ENCODE results near the gene WNT9B. TPM values are rescaled to one million over a fixed set of nuclear protein-coding genes. Genes with fewer than 3 reads are reported as not detected.
A peak's percentile ranks its signal among the peaks of the same experiment; 100 is the strongest.

The WNT9B gene
- total RNA-seq, 4 donors from 2014 or later, result 0.42 to 0.66 (median 0.65) TPM; not detected in 1

DNA sequence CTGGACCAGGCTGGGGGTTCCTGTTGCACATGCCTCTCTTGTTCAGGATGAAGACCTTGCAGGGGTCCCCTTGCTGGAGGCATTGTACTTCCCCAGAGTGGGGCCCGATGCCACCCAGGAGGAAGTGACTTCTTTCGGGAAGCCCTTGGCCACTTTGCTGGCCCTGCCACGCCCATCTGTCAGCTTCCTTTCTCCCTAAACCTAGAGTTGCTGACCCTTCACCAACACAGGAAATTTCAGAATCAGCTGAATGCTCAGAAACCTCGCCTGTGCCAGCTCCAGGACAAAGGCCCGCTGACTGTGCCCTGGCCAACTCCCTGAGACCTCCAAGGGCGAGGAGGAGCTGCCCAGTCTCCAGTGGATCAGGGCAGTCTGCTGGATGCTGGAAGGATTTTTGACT, 26.7 kb downstream of the WNT9B start:
- Histone ChIP-seq H3K4me1 (peaks cover 0 to 18% (median 9%) of the 10 kb centered on the region in 4 donors), H3K27ac (replicated peaks in 1 of 4) (peak overlapping the region in 3 of 4 donors; percentile 27 to 37 (median 30)), H3K36me3 (no peaks in the 10 kb centered on the region), H3K9me3 (no peaks in the 10 kb centered on the region), H3K27me3 (peaks cover 0 to 8% (median 0%) of the 10 kb centered on the region in 4 donors), H3K4me3 (no peak overlapping the region)
- intact Hi-C loops (cut with DNase I), result no loop called here
- no peak for DNase-seq (ENCODE audit: extremely low spot score)
- WGBS, result no CpG with 5 or more reads among the region's 6 CpGs
- TF ChIP-seq EP300 (IDR thresholded peaks at IDR 0.05), result no peak
- peak in 1 of 2 donors; percentile 31 for TF ChIP-seq POLR2AphosphoS5 (IDR thresholded peaks at IDR 0.05)

DNA sequence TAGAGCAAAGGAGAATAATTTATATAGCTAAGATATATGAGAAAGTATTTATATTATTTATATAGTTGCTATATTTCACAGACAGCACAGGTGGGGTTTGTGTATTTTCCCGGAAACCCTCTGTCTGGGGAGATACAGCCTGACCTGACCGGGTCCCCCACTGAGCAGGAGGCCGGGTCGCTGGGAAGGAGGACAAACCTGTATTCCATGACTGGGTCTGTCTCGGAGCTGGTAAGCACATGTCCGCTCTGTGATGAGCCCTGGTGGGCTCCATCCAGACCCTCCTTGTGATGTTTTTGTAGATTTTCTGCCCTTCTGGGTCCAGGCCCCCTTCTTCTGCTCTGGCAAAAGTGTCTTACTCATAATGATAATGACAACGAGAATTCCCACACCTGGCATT, 27.7 kb downstream of the WNT9B start:
- Histone ChIP-seq H3K36me3 (no peaks in the 10 kb centered on the region), H3K27me3 (peaks cover 0 to 17% (median 0%) of the 10 kb centered on the region in 4 donors), H3K4me1 (peaks cover 0 to 18% (median 9%) of the 10 kb centered on the region in 4 donors), H3K27ac (replicated peaks in 1 of 4) (peak overlapping the region in 1 of 4 donors; percentile 27), H3K9me3 (no peaks in the 10 kb centered on the region), H3K4me3 (no peak overlapping the region)
- intact Hi-C loops (cut with DNase I), result no loop called here
- DNase-seq (ENCODE audit: extremely low spot score), result no peak
- WGBS, result 75% methylated on average over 6 of the region's 7 CpGs
- TF ChIP-seq POLR2A (IDR thresholded peaks at IDR 0.05; ENCODE audit: low read depth), result no peak
- TF ChIP-seq POLR2AphosphoS5 (IDR thresholded peaks at IDR 0.05), result no peak
- TF ChIP-seq, protein P1, sequence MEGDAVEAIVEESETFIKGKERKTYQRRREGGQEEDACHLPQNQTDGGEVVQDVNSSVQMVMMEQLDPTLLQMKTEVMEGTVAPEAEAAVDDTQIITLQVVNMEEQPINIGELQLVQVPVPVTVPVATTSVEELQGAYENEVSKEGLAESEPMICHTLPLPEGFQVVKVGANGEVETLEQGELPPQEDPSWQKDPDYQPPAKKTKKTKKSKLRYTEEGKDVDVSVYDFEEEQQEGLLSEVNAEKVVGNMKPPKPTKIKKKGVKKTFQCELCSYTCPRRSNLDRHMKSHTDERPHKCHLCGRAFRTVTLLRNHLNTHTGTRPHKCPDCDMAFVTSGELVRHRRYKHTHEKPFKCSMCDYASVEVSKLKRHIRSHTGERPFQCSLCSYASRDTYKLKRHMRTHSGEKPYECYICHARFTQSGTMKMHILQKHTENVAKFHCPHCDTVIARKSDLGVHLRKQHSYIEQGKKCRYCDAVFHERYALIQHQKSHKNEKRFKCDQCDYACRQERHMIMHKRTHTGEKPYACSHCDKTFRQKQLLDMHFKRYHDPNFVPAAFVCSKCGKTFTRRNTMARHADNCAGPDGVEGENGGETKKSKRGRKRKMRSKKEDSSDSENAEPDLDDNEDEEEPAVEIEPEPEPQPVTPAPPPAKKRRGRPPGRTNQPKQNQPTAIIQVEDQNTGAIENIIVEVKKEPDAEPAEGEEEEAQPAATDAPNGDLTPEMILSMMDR (IDR thresholded peaks at IDR 0.05), result no peak
- TF ChIP-seq EP300 (IDR thresholded peaks at IDR 0.05), result no peak

DNA sequence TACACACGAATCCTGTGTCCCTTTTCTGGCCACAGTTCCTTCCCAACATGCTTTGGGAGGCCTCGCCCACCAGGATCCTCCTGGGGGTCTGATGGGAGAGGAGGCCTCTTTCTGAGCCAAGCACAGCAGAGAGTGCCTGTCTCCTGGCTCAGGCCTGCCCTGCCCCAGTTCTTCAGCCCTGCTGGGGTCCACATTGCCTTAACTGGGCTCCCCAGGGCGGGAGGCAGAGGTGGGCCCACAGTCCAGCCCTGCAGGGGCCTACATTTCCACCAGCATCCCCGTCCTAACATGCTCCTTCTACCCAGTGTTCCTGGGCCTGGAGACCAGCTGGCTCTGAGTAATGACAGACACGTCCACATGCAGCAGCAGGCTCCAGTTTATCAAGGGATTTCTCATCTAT, 29.6 kb downstream of the WNT9B start:
- peaks cover 0 to 18% (median 9%) of the 10 kb centered on the region in 4 donors for H3K4me1 ChIP-seq
- H3K9me3 ChIP-seq, result no peaks in the 10 kb centered on the region
- WGBS, result 61% methylated on average over 4 of the region's 5 CpGs
- TF ChIP-seq EP300 (IDR thresholded peaks at IDR 0.05) (no peak), POLR2AphosphoS5 (IDR thresholded peaks at IDR 0.05) (no peak), POLR2A (IDR thresholded peaks at IDR 0.05; ENCODE audit: low read depth) (no peak)
- TF ChIP-seq, protein P1 (IDR thresholded peaks at IDR 0.05), result no peak
- no peaks in the 10 kb centered on the region for H3K36me3 ChIP-seq
- H3K27ac ChIP-seq (replicated peaks in 1 of 4), result no peak overlapping the region
- peaks cover 0 to 36% (median 0%) of the 10 kb centered on the region in 4 donors for H3K27me3 ChIP-seq
- DNase-seq (ENCODE audit: extremely low spot score), result no peak
- no peak overlapping the region for H3K4me3 ChIP-seq
- intact Hi-C loops (cut with DNase I), result no loop called here

- Histone ChIP-seq H3K4me1 (peaks cover 0 to 9% (median 7%) of the 10 kb centered on the region in 4 donors), H3K9me3 (no peaks in the 10 kb centered on the region), H3K27ac (replicated peaks in 1 of 4) (no peak overlapping the region), H3K36me3 (no peaks in the 10 kb centered on the region), H3K27me3 (peaks cover 0 to 37% (median 0%) of the 10 kb centered on the region in 4 donors), H3K4me3 (no peak overlapping the region)
- WGBS, result 84% methylated on average over 8 of the region's 8 CpGs
- TF ChIP-seq EP300 (IDR thresholded peaks at IDR 0.05) (no peak), POLR2AphosphoS5 (IDR thresholded peaks at IDR 0.05) (no peak), POLR2A (IDR thresholded peaks at IDR 0.05; ENCODE audit: low read depth) (no peak)
- TF ChIP-seq, protein P1 (IDR thresholded peaks at IDR 0.05), result no peak
- intact Hi-C loops (cut with DNase I), result no loop called here
- no peak for DNase-seq (ENCODE audit: extremely low spot score)
Measured at GRCh38 chr17:46882666-46883065, 31.3 kb downstream of the WNT9B start.

DNA sequence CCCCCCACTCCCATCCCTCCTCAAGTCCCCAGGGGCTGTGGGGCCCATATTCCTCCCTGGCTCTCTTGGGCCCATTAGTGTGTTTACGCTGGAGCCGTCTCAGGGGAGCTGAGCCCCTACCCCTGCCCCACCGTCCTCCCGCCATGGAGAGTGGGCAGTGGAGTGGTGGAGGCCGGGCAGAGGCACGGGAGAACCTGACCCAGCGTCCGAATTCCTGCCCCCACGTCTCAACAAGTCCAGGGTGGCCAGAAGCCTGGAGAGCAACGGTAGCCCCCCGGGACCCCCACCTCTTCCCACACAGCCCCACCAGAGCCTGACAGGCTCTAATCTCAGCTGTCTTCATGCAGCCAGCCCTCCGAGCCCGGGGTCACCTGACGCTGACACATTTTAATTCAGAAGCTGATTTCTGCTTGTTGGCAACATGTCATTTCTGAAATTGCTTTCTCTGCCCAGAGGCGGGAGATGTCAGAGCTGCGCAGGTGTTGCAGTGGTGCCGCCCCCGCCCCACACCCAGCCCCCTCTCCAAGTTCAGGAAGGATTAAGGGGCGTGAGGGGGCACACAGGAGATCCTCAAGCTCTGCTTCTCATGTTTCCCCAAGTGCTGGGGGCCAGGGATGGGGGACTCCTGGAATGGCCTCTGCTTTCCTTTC, 32.6 kb downstream of the WNT9B start:
- Histone ChIP-seq H3K4me3 (no peak overlapping the region), H3K9me3 (no peaks in the 10 kb centered on the region), H3K4me1 (no peaks in the 10 kb centered on the region), H3K27ac (replicated peaks in 1 of 4) (no peak overlapping the region), H3K36me3 (no peaks in the 10 kb centered on the region), H3K27me3 (peaks cover 0 to 43% (median 0%) of the 10 kb centered on the region in 4 donors)
- 45% methylated on average over 16 of the region's 19 CpGs for WGBS
- intact Hi-C loops (cut with DNase I), result no loop called here
- TF ChIP-seq, protein P1 (IDR thresholded peaks at IDR 0.05), result no peak
- TF ChIP-seq EP300 (IDR thresholded peaks at IDR 0.05) (no peak), POLR2AphosphoS5 (IDR thresholded peaks at IDR 0.05) (no peak), POLR2A (IDR thresholded peaks at IDR 0.05; ENCODE audit: low read depth) (no peak)
- DNase-seq (ENCODE audit: extremely low spot score), result no peak

All from esophagus muscularis mucosa (tissue), 4 donors.